Stimulated activated CD8-positive, alpha-beta memory T cell treated with anti-CD3 and anti-CD28 coated beads, Interleukin-7, amount 100 ng/mL, for 4 hours (primary cell): ENCODE data around the gene CAPZA3.
"Not testable (repeated sequence)": the region's sequence is repeated elsewhere in the genome, so short reads cannot be mapped to it uniquely, and the experiment has no call there.

Source experiments
- DNase-seq, 2 donors: peaks; one replicate each; pipeline ENCODE4 v3.0.0-alpha.2; 2020; ENCODE audit warnings: low read depth in 2 of 2

CAPZA3 gene

GRCh38 chr12:18737819-18738218 lies at the start of gene CAPZA3, which contains the start of gene PLCZ1:
Gene CAPZA3 (plus strand): TSS chr12:18738119. CDS start chr12:18738269, 150 bp downstream.
Gene PLCZ1 (minus strand): TSS chr12:18738012. CDS start chr12:18737371, 641 bp downstream.
- no peak for DNase-seq

GRCh38 chr12:18689771-18690170 lies 48.1 kb upstream of the CAPZA3 start:
- DNase-seq: no peak

DNA sequence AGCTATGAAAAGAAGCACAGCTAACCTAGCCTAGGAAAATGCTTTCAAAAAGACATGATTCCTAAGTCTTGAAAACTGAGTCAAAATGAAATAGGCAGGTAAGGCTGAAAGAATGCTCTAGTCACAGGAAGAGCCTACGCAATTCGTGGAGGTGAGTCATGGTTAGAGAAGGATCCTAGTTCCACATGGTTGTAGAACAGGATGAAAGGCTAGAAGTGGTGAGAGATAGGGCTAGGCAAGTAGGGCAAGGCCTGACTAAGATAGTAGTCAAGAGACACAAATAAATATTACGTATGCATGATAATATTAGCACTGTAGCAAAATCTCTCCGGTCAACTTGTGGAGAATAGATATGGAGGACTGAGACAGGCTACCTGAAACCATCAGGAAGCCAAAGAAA lies 47.3 kb upstream of the CAPZA3 start:
- no peak for DNase-seq

DNA sequence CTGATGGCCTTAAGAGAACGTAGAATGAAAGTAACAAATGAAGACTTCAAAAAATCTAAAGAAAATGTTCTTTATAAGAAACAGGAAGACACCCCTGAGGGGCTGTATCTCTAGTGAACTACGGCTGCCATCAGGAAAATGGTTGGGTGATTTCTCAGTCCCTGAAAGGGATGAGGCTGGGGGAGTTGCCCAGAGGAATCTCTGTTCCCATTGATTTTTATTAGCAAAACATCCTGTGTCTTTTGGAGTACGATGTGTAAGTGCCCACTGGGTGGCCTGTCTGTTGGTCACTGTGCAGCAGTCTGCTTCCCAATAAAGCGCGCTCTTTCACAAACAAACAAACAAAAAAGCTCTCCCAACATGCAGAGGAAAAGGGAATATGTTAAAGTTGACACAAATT lies 43.9 kb upstream of the CAPZA3 start:
- not testable (repeated sequence) for DNase-seq

- no peak for DNase-seq
These were observed 40.8 kb upstream of the CAPZA3 start for GRCh38 chr12:18696971-18697602.

GRCh38 chr12:18700271-18700670 lies 37.6 kb upstream of the CAPZA3 start:
- no peak for DNase-seq

GRCh38 chr12:18703321-18703720 lies 34.6 kb upstream of the CAPZA3 start:
- DNase-seq: no peak

DNA sequence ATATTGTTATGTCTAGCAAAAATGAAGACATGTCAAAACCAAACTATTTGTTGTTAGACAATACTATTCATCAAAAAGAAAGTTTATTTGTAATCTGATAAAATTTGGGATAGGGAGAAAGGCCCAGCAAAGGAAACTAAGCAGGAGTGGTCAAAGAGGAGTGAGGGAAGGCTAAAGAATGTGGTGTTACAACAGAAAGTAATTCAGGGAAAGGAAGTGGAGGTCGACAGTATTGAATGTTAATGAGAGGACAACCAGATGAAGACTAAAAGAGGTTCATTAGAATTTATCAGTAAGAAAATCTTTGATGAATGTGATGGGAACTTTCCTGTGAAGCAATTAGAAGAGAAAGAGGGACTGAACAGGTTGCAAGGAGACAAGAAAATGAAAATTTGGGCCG lies 34.0 kb upstream of the CAPZA3 start:
- DNase-seq: no peak

DNA sequence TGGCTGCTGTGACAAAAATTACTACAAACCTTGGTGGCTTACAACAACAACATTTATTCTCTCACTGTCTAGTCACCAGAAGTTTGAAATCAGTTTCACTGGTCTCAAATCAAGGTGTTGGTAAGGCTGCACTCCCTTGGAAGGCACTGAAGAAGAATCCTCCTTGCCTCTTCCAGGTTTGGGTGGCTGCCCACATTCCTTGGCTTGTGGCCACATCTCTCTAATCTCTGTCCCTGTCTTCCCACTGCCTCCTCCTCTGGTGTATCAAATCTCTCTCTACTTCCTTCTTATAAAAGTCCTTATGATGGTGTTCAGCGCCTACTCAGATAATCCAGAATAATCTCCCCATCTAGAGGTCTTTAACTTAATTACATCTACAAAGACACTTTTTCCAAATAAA lies 31.1 kb upstream of the CAPZA3 start:
- no peak for DNase-seq

DNA sequence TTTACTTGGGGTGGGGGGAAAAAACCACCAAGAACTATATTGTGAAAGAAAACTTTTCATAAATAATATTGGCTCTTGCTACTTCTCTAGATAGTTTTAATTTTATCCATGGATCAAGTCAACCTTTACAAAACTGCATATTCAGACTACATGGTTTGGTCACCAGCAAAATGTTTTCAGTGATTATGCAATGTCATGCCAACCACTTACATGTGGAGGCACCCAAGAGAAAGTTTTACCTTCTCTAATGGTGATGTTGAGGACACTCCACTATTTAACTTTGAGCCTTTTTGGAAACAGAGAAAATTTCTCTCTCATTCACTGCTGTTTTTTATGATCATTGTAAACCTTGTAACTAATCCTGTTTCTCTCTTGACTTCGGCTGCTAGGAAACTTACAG lies 21.7 kb upstream of the CAPZA3 start:
- no peak for DNase-seq

DNA sequence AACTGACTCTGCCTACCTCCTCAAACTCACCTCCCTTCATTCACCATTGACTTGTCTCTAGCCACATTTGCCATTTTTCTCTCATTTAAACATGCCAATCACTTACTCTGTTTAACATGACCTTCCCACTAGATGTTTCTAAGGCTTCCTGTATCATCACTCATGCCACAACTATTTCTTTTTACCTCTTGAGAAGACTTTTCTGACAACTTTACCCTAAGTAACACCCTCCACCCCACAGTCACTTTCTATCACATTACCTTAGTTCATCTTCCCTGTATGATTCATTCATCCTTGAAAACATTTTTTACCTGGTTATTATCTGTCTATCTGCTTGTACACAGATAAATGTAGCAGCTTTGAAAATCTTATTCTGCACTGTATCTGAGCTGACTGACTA lies 19.5 kb upstream of the CAPZA3 start:
- DNase-seq: no peak

GRCh38 chr12:18719922-18720510 lies 17.9 kb upstream of the CAPZA3 start:
- no peak for DNase-seq

GRCh38 chr12:18720690-18721089 lies 17.2 kb upstream of the CAPZA3 start:
- no peak for DNase-seq

DNA sequence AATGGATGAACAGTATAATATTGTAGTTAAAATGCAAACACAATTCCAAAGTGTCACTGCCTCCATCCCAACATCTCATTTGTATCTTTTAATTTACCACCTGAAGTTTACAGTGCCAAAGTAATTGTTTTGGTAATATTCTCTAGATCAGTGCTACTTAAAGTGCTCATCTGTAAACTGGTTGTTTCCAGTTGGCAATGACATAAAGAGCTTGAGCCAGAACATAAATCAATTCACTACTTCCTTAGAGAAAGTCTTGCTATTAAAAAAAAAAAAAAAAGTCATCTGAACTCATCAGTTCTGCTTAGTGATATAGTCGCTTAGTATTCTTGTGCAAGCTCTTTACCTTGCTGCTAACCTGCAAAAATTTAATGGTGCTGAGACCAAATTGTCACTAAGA lies 16.5 kb upstream of the CAPZA3 start:
- no peak for DNase-seq

GRCh38 chr12:18723752-18724151 lies 14.2 kb upstream of the CAPZA3 start:
- DNase-seq: no peak

DNA sequence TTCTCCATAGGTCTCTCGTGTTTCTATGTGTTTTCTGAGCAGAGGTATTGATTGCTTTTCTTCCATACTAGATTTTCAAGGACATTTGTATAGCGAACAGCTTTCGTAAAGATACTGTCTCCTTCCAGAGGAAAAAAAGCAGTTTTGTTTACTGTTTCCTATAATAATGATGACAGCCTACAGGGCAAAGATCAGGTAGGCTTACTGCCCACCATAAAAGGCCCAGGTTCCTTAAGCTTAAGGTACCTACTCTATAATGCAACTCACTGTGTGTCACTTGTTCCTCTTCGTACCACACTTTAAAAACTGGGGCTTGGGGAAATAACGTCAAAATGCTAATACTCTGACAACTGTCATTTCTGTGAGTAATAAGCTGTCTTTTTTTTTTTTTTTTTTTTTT lies 6.8 kb upstream of the CAPZA3 start:
- no peak for DNase-seq

DNA sequence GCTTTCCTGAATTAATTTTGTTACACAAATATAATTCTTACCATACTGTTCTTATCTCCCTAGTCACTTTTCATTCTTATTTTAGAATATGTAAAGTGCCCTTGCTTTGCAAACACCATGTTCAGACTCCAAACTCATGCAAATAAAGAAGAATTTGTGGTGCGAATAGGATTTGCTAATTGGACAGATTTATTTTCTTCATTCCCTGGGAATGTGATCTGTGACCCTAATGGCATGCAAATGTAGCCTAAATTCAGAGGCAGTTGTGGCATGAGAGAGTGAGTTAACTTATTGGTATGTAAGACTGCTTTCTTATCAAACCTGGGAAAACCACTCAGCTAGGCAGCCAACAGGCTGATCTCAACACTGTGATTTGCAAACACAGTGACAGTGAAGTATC lies 10.0 kb downstream of the CAPZA3 start:
- DNase-seq: no peak

GRCh38 chr12:18749386-18749957 lies 11.6 kb downstream of the CAPZA3 start:
- DNase-seq: no peak

DNA sequence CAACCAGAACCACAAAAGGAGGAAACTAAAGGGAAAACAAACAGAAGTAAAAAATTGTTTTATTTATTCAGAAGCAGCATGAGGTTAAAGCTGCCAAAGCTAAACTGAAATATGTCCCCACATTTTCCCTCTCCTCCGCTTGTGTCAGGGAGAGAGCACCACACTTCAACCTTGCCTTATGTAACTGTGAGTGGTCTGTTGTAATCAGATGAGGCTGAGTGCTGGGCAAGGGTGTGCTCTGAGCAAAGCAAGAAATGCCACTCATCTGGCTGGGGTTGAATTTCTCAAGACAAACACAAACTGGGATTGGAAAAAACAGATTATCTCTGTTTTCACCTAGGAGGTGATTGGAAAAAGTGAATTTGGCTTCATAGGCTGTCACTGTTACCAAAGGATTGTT lies 12.2 kb downstream of the CAPZA3 start:
- DNase-seq: no peak

DNA sequence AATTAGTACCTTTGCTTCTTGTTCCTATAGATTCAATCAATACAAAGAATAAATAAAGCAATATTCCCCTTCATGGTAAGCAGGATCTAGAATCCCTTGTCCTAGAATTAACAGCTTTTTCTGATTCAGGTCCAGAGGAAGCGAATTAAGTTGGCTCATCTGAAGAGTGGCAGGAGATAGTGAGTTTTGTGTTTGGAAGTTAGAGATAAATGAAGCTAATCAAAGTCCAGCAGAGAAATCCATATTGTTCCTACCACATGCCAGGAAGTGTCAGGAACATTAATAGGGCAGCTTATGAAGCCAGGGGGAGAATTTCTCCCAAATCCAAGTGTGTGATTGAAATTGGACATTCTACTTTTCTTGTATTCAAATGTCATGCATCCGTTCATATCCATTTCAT lies 13.9 kb downstream of the CAPZA3 start:
- DNase-seq: no peak

DNA sequence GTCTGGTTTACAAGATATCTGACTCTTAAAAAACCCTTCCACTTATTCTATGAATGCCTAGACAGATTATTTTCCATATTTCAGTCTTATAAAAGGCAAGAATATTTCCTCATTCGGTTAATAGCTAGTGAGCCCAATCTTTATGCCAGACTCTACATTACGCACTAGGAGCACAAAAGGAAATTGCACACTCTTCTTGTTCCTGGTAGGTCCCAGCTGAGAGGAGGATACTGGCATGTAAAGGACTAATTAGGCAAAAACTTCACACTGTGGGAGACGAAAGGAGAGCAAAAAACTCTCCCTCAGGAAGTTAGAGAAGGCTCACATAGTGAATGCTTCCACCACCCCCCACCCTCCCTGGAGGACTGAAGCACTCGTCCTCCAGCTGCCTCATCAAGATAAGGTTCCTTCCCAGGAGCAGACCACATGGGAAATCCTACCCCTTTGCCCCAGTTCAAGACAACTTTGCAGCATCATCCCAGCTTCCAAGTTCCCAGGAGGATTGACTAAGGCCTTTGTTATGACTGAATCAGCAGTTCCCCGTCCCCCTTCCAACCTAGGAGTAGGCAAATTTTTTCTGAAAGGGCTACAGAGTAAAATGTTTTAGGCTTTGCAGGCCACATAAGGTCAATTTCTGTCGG lies 14.5 kb downstream of the CAPZA3 start:
- no peak for DNase-seq

DNA sequence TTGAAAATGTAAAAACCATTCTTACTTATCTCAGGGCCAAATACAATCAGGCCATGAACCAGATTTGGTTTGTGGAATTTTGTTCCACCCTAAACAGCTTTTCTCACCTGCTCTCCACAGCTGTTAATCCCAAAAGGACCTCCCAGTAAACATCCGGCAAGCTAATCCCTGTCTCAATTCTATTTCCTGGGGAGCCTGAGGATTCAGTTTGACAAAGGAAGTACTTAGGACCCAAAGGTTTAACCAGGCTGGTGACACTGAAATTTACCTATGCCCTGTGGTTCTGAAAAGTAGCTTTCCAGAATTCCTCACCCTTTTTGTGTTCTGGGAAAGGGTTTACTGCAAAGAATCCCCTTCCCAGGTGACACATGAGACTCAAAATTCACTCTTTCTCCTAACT lies 15.0 kb downstream of the CAPZA3 start:
- DNase-seq: no peak
